Activated T-helper 17 cell treated with anti-CD3 and anti-CD28 coated beads, Interleukin-2, amount 50 U/mL, for 72 hours (primary cell): ENCODE measurements around the gene ACTN4. TPM values are rescaled to one million over a fixed set of nuclear protein-coding genes. Genes with fewer than 3 reads are reported as not detected.
A peak's percentile ranks its signal among the peaks of the same experiment; 100 is the strongest.

Source experiments
- ATAC-seq: fragments of 150-1000 bp; cut with Tn5 transposase; replicated peaks from 2 replicates; pipeline ENCODE4 v1.10.0; 2021; ENCODE audit warnings: mild to moderate bottlenecking, moderate library complexity
- H3K27ac Mint-ChIP-seq: one replicate; pipeline ENCODE4 v1.8.0; 2022; ENCODE audit warnings: mixed read lengths
- H3K27me3 Mint-ChIP-seq: one replicate; pipeline ENCODE4 v1.8.0; 2022; ENCODE audit warnings: mixed read lengths
- H3K36me3 Mint-ChIP-seq: one replicate; pipeline ENCODE4 v1.8.0; 2022; ENCODE audit warnings: low read depth, mild to moderate bottlenecking, mixed read lengths
- H3K4me1 Mint-ChIP-seq: one replicate; pipeline ENCODE4 v1.8.0; 2022; ENCODE audit warnings: mixed read lengths
- H3K4me3 Mint-ChIP-seq: one replicate; pipeline ENCODE4 v1.8.0; 2022; ENCODE audit warnings: mild to moderate bottlenecking, mixed read lengths
- H3K9me3 Mint-ChIP-seq: one replicate; pipeline ENCODE4 v1.8.0; 2022; ENCODE audit warnings: mixed read lengths
- total RNA-seq, 2 donors: library from RNA; stranded (reverse); gene quantifications; one replicate each; pipeline ENCODE4 v1.2.3, GENCODE V29; 2022

ACTN4 gene
- total RNA-seq, 2 donors from 2014 or later, result 312 to 393 TPM

GRCh38 chr19:38707512-38708114 lies 60.2 kb downstream of the ACTN4 start:
- Mint-ChIP-seq H3K4me1 (no peaks in the 10 kb centered on the region), H3K36me3 (peaks cover 80% of the 10 kb centered on the region), H3K27me3 (no peaks in the 10 kb centered on the region), H3K9me3 (no peaks in the 10 kb centered on the region), H3K27ac (peak overlapping the region; percentile 16), H3K4me3 (no peak overlapping the region)
- ATAC-seq, result no peak

GRCh38 chr19:38708413-38709024 lies 61.1 kb downstream of the ACTN4 start:
- Mint-ChIP-seq H3K27ac (peak overlapping the region; percentile 16), H3K4me3 (no peak overlapping the region), H3K36me3 (peaks cover 74% of the 10 kb centered on the region), H3K27me3 (no peaks in the 10 kb centered on the region), H3K4me1 (no peaks in the 10 kb centered on the region), H3K9me3 (no peaks in the 10 kb centered on the region)
- no peak for ATAC-seq

DNA sequence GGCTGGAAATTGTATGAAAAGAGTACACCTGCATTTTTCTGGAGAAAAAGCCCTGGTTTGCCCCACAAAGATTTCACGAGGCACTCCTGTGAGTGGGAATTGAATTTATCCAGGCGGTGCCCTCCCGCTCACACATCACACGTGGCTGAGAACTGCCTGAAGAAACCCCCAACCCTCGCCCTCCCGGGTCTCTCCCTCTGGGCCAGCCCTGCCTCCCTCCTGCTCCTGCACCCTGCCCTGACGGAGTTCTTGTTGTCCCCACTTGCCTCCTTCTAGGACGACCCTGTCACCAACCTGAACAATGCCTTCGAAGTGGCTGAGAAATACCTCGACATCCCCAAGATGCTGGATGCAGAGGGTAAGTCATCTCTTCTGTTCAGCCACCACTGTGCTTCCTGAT lies 61.7 kb downstream of the ACTN4 start:
- Mint-ChIP-seq H3K27me3 (no peaks in the 10 kb centered on the region), H3K4me1 (no peaks in the 10 kb centered on the region), H3K27ac (no peak overlapping the region), H3K4me3 (no peak overlapping the region), H3K9me3 (no peaks in the 10 kb centered on the region), H3K36me3 (peaks cover 74% of the 10 kb centered on the region)
- no peak for ATAC-seq

GRCh38 chr19:38709671-38710415 lies 62.4 kb downstream of the ACTN4 start:
- peaks cover 75% of the 10 kb centered on the region for H3K36me3 Mint-ChIP-seq

DNA sequence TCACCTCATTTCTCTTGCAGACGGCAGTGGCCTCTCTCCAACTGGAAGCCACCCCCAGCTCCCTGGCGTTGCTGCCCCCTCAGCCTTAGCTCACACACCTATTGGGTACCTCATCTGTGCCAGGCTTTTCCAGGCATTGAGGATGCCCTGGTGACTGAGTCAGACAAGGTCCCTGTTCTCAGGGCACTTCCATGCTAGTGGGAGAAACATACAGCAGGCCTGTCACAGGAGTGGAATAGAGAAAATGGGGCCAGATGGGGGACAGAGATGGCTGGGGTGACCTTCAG lies 62.9 kb downstream of the ACTN4 start:
- Mint-ChIP-seq H3K27me3 (no peaks in the 10 kb centered on the region), H3K9me3 (no peaks in the 10 kb centered on the region), H3K4me3 (no peak overlapping the region), H3K4me1 (no peaks in the 10 kb centered on the region), H3K27ac (peak overlapping the region; percentile 31), H3K36me3 (peaks cover 74% of the 10 kb centered on the region)
- no peak for ATAC-seq

More at GRCh38 chr19:38709671-38710415, 62.4 kb downstream of the ACTN4 start:
- no peaks in the 10 kb centered on the region for H3K4me1 Mint-ChIP-seq
- H3K4me3 Mint-ChIP-seq, result no peak overlapping the region
- H3K27ac Mint-ChIP-seq, result peak overlapping the region; percentile 31
- ATAC-seq, result no peak
- no peaks in the 10 kb centered on the region for H3K9me3 Mint-ChIP-seq
- no peaks in the 10 kb centered on the region for H3K27me3 Mint-ChIP-seq

- no peak for ATAC-seq
- no peaks in the 10 kb centered on the region for H3K9me3 Mint-ChIP-seq
- no peaks in the 10 kb centered on the region for H3K27me3 Mint-ChIP-seq
- no peaks in the 10 kb centered on the region for H3K4me1 Mint-ChIP-seq
- peak overlapping the region; percentile 31 for H3K27ac Mint-ChIP-seq
- H3K4me3 Mint-ChIP-seq, result no peak overlapping the region
- H3K36me3 Mint-ChIP-seq, result peaks cover 75% of the 10 kb centered on the region
Measured at GRCh38 chr19:38710928-38711725, 63.7 kb downstream of the ACTN4 start.

DNA sequence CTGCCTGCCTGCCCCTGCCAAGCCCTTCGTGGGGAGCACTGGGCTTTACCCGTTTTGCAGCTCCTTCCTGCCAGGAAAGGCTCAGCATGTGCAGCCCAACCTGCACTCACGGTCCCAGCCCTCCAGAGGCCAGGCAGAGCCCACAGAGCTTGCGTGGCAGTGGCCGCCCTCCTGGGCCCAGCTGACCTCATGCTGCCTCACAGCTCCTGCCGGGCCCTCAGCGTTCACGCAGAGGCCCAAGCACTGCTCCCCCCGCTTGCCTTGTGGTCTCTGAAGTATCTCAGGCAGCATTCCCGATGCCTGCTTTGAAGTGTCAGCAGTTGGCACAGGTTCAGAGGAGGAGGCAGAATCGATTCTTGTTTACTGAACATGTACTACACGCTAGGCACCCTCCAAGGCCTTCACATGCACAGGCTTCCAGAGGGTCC lies 64.3 kb downstream of the ACTN4 start:
- Mint-ChIP-seq H3K27ac (no peak overlapping the region), H3K4me1 (no peaks in the 10 kb centered on the region), H3K36me3 (peaks cover 75% of the 10 kb centered on the region), H3K27me3 (no peaks in the 10 kb centered on the region), H3K9me3 (no peaks in the 10 kb centered on the region), H3K4me3 (no peak overlapping the region)
- ATAC-seq, result no peak

DNA sequence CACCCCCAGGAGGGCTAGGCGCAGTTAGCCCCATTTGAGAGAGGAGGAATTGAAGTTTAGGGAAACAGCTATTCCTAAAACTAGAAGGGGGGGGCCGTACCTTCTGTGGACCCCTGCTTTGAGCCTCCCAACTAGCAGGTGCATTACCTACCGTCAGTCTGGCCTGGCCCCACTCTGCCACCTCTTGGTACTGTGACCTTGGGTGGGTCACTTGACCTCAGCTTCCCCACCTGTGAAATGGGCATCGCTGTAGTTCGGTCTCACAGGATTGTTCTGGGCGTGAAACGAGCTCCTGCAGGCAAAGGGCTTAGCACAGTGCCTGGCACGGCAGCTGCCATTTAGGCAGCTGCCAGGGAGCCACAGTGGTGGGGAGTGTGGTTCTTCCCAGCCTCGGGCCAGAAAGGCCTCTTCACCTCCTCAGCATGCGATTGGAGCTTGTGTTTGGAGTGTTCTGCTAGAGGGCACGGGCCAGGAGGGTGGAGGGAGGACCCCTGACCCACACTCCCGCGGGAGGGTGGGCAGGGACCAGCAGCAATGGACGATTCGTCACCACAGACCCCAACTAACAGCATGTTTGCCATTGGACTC lies 64.8 kb downstream of the ACTN4 start:
- H3K27me3 Mint-ChIP-seq, result no peaks in the 10 kb centered on the region
- H3K4me3 Mint-ChIP-seq, result no peak overlapping the region
- no peak for ATAC-seq
- no peak overlapping the region for H3K27ac Mint-ChIP-seq
- no peaks in the 10 kb centered on the region for H3K9me3 Mint-ChIP-seq
- H3K4me1 Mint-ChIP-seq, result no peaks in the 10 kb centered on the region
- H3K36me3 Mint-ChIP-seq, result peaks cover 75% of the 10 kb centered on the region

GRCh38 chr19:38713227-38713649 lies 65.8 kb downstream of the ACTN4 start:
- H3K4me1 Mint-ChIP-seq, result no peaks in the 10 kb centered on the region
- peak overlapping the region; percentile 29 for H3K27ac Mint-ChIP-seq
- H3K9me3 Mint-ChIP-seq, result no peaks in the 10 kb centered on the region
- no peaks in the 10 kb centered on the region for H3K27me3 Mint-ChIP-seq
- H3K4me3 Mint-ChIP-seq, result no peak overlapping the region
- ATAC-seq, result no peak
- H3K36me3 Mint-ChIP-seq, result peaks cover 75% of the 10 kb centered on the region

- Mint-ChIP-seq H3K4me1 (no peaks in the 10 kb centered on the region), H3K27me3 (no peaks in the 10 kb centered on the region), H3K4me3 (no peak overlapping the region), H3K9me3 (no peaks in the 10 kb centered on the region), H3K36me3 (peaks cover 76% of the 10 kb centered on the region), H3K27ac (peak overlapping the region; percentile 29)
- no peak for ATAC-seq
Measured at GRCh38 chr19:38713865-38714264, 66.4 kb downstream of the ACTN4 start.

GRCh38 chr19:38714354-38714778 lies 66.9 kb downstream of the ACTN4 start:
- Mint-ChIP-seq H3K36me3 (peaks cover 81% of the 10 kb centered on the region), H3K4me1 (no peaks in the 10 kb centered on the region), H3K27me3 (no peaks in the 10 kb centered on the region), H3K9me3 (no peaks in the 10 kb centered on the region), H3K27ac (no peak overlapping the region), H3K4me3 (no peak overlapping the region)
- no peak for ATAC-seq

DNA sequence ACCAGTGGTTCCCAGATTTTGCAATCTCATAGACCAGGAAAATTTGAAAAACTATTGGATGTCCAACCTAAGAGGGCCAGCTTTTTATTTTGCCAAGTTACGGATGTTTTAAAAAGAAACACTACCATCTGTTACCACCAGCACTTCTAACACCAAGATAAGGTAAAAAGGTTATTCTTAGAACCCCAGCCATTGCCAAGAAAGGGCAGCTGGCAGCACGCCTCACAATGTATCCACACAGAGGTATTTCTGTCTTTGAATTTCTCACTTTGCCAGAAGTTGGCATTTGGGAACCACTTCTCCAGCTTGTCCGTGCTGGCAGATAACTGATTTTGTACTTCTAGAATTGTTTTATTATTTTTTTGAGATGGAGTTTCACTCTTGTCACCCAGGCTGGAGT lies 68.1 kb downstream of the ACTN4 start:
- no peaks in the 10 kb centered on the region for H3K27me3 Mint-ChIP-seq
- H3K4me1 Mint-ChIP-seq, result no peaks in the 10 kb centered on the region
- no peak overlapping the region for H3K4me3 Mint-ChIP-seq
- H3K27ac Mint-ChIP-seq, result no peak overlapping the region
- no peak for ATAC-seq
- H3K9me3 Mint-ChIP-seq, result no peaks in the 10 kb centered on the region
- H3K36me3 Mint-ChIP-seq, result peaks cover 78% of the 10 kb centered on the region

DNA sequence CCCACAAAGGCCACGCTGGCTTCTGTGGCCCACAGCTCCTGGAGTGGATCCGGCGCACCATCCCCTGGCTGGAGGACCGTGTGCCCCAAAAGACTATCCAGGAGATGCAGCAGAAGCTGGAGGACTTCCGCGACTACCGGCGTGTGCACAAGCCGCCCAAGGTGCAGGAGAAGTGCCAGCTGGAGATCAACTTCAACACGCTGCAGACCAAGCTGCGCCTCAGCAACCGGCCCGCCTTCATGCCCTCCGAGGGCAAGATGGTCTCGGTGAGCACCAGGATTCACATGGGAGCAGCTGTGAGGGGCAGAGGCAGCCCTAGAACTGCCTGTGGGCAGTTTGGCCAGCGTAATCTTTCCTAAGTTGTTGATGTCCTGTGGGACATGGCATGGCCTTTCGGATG lies 69.6 kb downstream of the ACTN4 start:
- H3K4me3 Mint-ChIP-seq, result no peak overlapping the region
- no peaks in the 10 kb centered on the region for H3K27me3 Mint-ChIP-seq
- H3K4me1 Mint-ChIP-seq, result no peaks in the 10 kb centered on the region
- no peak for ATAC-seq
- H3K27ac Mint-ChIP-seq, result no peak overlapping the region
- peaks cover 70% of the 10 kb centered on the region for H3K36me3 Mint-ChIP-seq
- no peaks in the 10 kb centered on the region for H3K9me3 Mint-ChIP-seq

GRCh38 chr19:38717855-38718254 lies 70.4 kb downstream of the ACTN4 start:
- H3K27me3 Mint-ChIP-seq, result no peaks in the 10 kb centered on the region
- no peak for ATAC-seq
- H3K4me3 Mint-ChIP-seq, result no peak overlapping the region
- H3K27ac Mint-ChIP-seq, result no peak overlapping the region
- peaks cover 69% of the 10 kb centered on the region for H3K36me3 Mint-ChIP-seq
- H3K4me1 Mint-ChIP-seq, result no peaks in the 10 kb centered on the region
- H3K9me3 Mint-ChIP-seq, result no peaks in the 10 kb centered on the region
